K562 (cell line): Measurements from ENCODE around the gene GYS1. TPM values are rescaled to one million over a fixed set of nuclear protein-coding genes. Genes with fewer than 3 reads are reported as not detected.

ENCODE experiments used
- ATAC-seq: fragments of 200-7000 bp; cut with Tn5 transposase; 3 replicates; pipeline ENCODE4 v1.9.1; 2020; ENCODE audit warnings: moderate library complexity
- BruUV-seq: library from RNA; stranded (reverse); fragments of 400-500 nt; replicated peaks from 2 replicates; lab custom pipeline; 2021; lab: Mats Ljungman, UMichigan
- CTCF ChIA-PET: fragments of 300-600 bp; formaldehyde crosslinking; extraction: SDS; loops from one replicate; lab custom pipeline; 2021; ENCODE audit warnings: low intra/inter-chr PET ratio; lab: Yijun Ruan, JAX
- POLR2A ChIA-PET: fragments of 300-600, 350-650 bp; sonication (Branson Sonifier 250); formaldehyde crosslinking; extraction: SDS; loops from one replicate; lab custom pipeline; 2021; ENCODE audit warnings: antibody characterized with exemption, inconsistent platforms; lab: Yijun Ruan, JAX
- DNase-seq, 4 experiments: peaks; one replicate each; pipeline versions ENCODE4 v3.0.0 to v3.0.0-alpha.2; 2011 to 2018; ENCODE audit warnings: low spot score in 3 of 4, mixed read lengths in 3 of 4; ENCODE audit errors: extremely low read depth in 1 of 4
- FAIRE-seq: peaks from 2 replicates; lab custom pipeline; 2011; peaks lifted over from hg19 to GRCh38; lab: Jason Lieb, UNC
- H2AFZ ChIP-seq: 2 replicates; pipeline ENCODE4 v1.6.0; 2011; ENCODE audit warnings: low read depth, low read length, control low read depth, inconsistent platforms
- H3K27ac ChIP-seq: fragments of 200-600 bp; 3 replicates; pipeline ENCODE4 v1.8.0; 2011; ENCODE audit warnings: low read depth, mild to moderate bottlenecking, control low read depth, inconsistent platforms, low read length, moderate library complexity, mixed read lengths; ENCODE audit errors: extremely low read depth
- H3K27me3 ChIP-seq, 2 experiments: fragments of 300-600 bp in 1 of 2; 2 replicates in 1 of 2; 3 replicates in 1 of 2; pipeline versions ENCODE4 v1.6.0 to v1.8.0; 2011; ENCODE audit warnings: inconsistent platforms in 2 of 2, low read length in 2 of 2, mild to moderate bottlenecking in 1 of 2, mixed read lengths in 1 of 2, moderate library complexity in 1 of 2; ENCODE audit not compliant: control insufficient read depth in 2 of 2, insufficient read depth in 2 of 2
- H3K36me3 ChIP-seq: fragments of 300-600 bp; 3 replicates; pipeline ENCODE4 v1.8.0; 2011; ENCODE audit warnings: mild to moderate bottlenecking, low read length, inconsistent platforms; ENCODE audit not compliant: control insufficient read depth, insufficient read depth
- H3K4me1 ChIP-seq, 2 experiments: fragments of 200-600 bp in 1 of 2; replicated peaks in 1 of 2; 2 replicates in 1 of 2; 3 replicates in 1 of 2; pipeline versions ENCODE4 v1.5.1 to v1.8.0; 2011; ENCODE audit warnings: inconsistent platforms in 2 of 2, low read length in 2 of 2, mild to moderate bottlenecking in 1 of 2, mixed read lengths in 1 of 2, moderate library complexity in 1 of 2; ENCODE audit not compliant: control insufficient read depth in 2 of 2, insufficient read depth in 2 of 2
- H3K4me2 ChIP-seq: 2 replicates; pipeline ENCODE4 v1.6.1; 2011; ENCODE audit warnings: low read length, control low read depth, inconsistent platforms, mixed read lengths; ENCODE audit not compliant: insufficient read depth
- H3K4me3 ChIP-seq: fragments of 200-600 bp; sonication (generic), shearing (Covaris generic); 2 replicates; pipeline ENCODE4 v1.5.1; 2016; ENCODE audit warnings: control low read depth, inconsistent platforms
- H3K79me2 ChIP-seq: fragments of 200-600 bp; 3 replicates; pipeline ENCODE4 v1.8.0; 2011; ENCODE audit warnings: low read length, inconsistent platforms; ENCODE audit not compliant: control insufficient read depth, insufficient read depth
- H3K9ac ChIP-seq, 2 experiments: 2 replicates each; pipeline versions ENCODE4 v1.6.0 to v1.6.1; 2011; ENCODE audit warnings: low read depth in 2 of 2, low read length in 2 of 2, control low read depth in 1 of 2, inconsistent platforms in 1 of 2, mild to moderate bottlenecking in 1 of 2, mixed read lengths in 1 of 2; ENCODE audit not compliant: insufficient read depth in 1 of 2
- H3K9me1 ChIP-seq: one replicate; pipeline ENCODE4 v1.6.0; 2011; ENCODE audit warnings: inconsistent platforms, mild to moderate bottlenecking, low read length, moderate library complexity; ENCODE audit not compliant: control insufficient read depth, insufficient read depth
- H3K9me3 ChIP-seq: replicated peaks from 2 replicates; pipeline ENCODE4 v1.5.1; 2011; ENCODE audit warnings: low read depth, low read length, inconsistent platforms; ENCODE audit not compliant: control insufficient read depth, insufficient read depth
- H4K20me1 ChIP-seq: replicated peaks from 2 replicates; pipeline ENCODE4 v1.6.1; 2011; ENCODE audit warnings: low read length, inconsistent platforms, mixed read lengths; ENCODE audit not compliant: control insufficient read depth, insufficient read depth
- CCNT2 ChIP-seq: IDR thresholded peaks from 2 replicates; pipeline ENCODE4 v1.6.1; 2011; ENCODE audit warnings: borderline replicate concordance, low read depth, mild to moderate bottlenecking, moderate library complexity, mixed read lengths, low read length; ENCODE audit not compliant: insufficient read length; ENCODE audit errors: extremely low read depth
- ILK ChIP-seq: fragments of 450-650 bp; IDR thresholded peaks from 2 replicates; pipeline ENCODE4 v1.6.1; 2016; ENCODE audit warnings: missing genetic modification characterization, low read depth, mild to moderate bottlenecking, missing compliant biosample characterization, moderate library complexity, borderline replicate concordance
- MEIS2 ChIP-seq: fragments of 450-650 bp; IDR thresholded peaks from 2 replicates; pipeline ENCODE4 v1.6.1; 2014; ENCODE audit warnings: mild to moderate bottlenecking; ENCODE audit not compliant: partially characterized antibody
- PHTF2 ChIP-seq: fragments of 250-450 bp; sonication (Bioruptor Pico); IDR thresholded peaks from 2 replicates; pipeline ENCODE4 v1.5.0; 2021; ENCODE audit warnings: mild to moderate bottlenecking
- POLR2G ChIP-seq: fragments of 200-400 bp; formaldehyde crosslinking; IDR thresholded peaks from 2 replicates; pipeline ENCODE4 v1.6.1; 2017; ENCODE audit warnings: low read depth, mild to moderate bottlenecking, antibody characterized with exemption, low read length, moderate library complexity
- PTRF ChIP-seq: fragments of 450-650 bp; IDR thresholded peaks from 2 replicates; pipeline ENCODE4 v1.6.1; 2016; ENCODE audit warnings: mild to moderate bottlenecking, missing genetic modification characterization, missing compliant biosample characterization
- RBFOX2 ChIP-seq: fragments of 200-400 bp; formaldehyde crosslinking; IDR thresholded peaks from 2 replicates; pipeline ENCODE4 v1.6.1; 2017; ENCODE audit warnings: low read depth, mild to moderate bottlenecking, low read length, moderate library complexity
- RFX5 ChIP-seq: IDR thresholded peaks from 2 replicates; pipeline ENCODE4 v1.6.1; 2011; ENCODE audit warnings: low read depth, mild to moderate bottlenecking, improper control_type of control experiment, low read length
- ZNF224 ChIP-seq: sonication (generic); formaldehyde crosslinking; IDR thresholded peaks from 2 replicates; pipeline ENCODE4 v1.8.0; 2022; ENCODE audit warnings: mild to moderate bottlenecking, missing genetic modification reagents
- ZNF431 ChIP-seq: sonication (generic); formaldehyde crosslinking; IDR thresholded peaks from 2 replicates; pipeline ENCODE4 v1.8.0; 2022; ENCODE audit warnings: mild to moderate bottlenecking, missing genetic modification reagents
- ZNF699 ChIP-seq: fragments of 250-450 bp; sonication (Bioruptor Pico); IDR thresholded peaks from 2 replicates; pipeline ENCODE4 v1.8.0; 2021; ENCODE audit warnings: mild to moderate bottlenecking, moderate library complexity; ENCODE audit not compliant: insufficient replicate concordance
- WGBS: fragments of 100-300 bp; shearing (Covaris generic); methylation state at CpG from one replicate; pipeline ENCODE4 v1.1.6; 2016; ENCODE audit warnings: low coverage, mixed read lengths; ENCODE audit not compliant: insufficient coverage; ENCODE audit errors: missing lambda C conversion rate; 5-methylcytosine and 5-hydroxymethylcytosine counted together
- in situ Hi-C: fragments of 300-500 bp; cut with MboI; formaldehyde crosslinking; loops from 4 replicates; pipeline ENCODE4 v1.15.0; 2018; ENCODE audit warnings: inconsistent platforms, mixed read lengths
- intact Hi-C: fragments of 100-400 bp; cut with micrococcal nuclease; formaldehyde crosslinking; loops from 2 replicates; pipeline ENCODE4 v1.14.2; 2022
- polyA plus RNA-seq, 8 experiments: library from polyadenylated mRNA; depleted of rRNA in 4 of 8; stranded (reverse) in 5 of 8; unstranded in 3 of 8; fragments of >200 nt; fragmentation: Nextera tagmentation in 2 of 8; fragmentation: Illumina TruSeq in 1 of 8; extraction: Ambion mirVana in 2 of 8; extraction: Trizol in 1 of 8; gene quantifications; 2 replicates each; pipeline versions ENCODE4 v1.2.1 to v1.2.3, GENCODE V29; 2011 to 2014; ENCODE audit warnings: inconsistent platforms in 1 of 8, missing spikeins in 1 of 8
- total RNA-seq, 7 experiments: library from RNA; depleted of rRNA in 6 of 7; stranded (reverse); fragments of >200 nt in 6 of 7; fragmentation: Illumina TruSeq in 2 of 7; extraction: Trizol in 2 of 7; gene quantifications; 2 replicates each; pipeline versions ENCODE4 v1.2.1 to v1.2.3, GENCODE V29; 2011 to 2021; ENCODE audit warnings: low replicate concordance in 1 of 7
- TF ChIP-seq, protein P1 (sequence below): IDR thresholded peaks from 3 replicates; pipeline ENCODE4 v1.6.1; 2011; ENCODE audit warnings: borderline replicate concordance, mild to moderate bottlenecking, moderate library complexity; ENCODE audit not compliant: insufficient read length; ENCODE audit errors: extremely low read depth

Gene GYS1
- total and polyA plus RNA-seq, 9 of the 15 experiments (the other 6 are each of a cell fraction or from before 2014, with no cell fraction given): 1.9 to 31.1 (median 15.2) TPM

DNA sequence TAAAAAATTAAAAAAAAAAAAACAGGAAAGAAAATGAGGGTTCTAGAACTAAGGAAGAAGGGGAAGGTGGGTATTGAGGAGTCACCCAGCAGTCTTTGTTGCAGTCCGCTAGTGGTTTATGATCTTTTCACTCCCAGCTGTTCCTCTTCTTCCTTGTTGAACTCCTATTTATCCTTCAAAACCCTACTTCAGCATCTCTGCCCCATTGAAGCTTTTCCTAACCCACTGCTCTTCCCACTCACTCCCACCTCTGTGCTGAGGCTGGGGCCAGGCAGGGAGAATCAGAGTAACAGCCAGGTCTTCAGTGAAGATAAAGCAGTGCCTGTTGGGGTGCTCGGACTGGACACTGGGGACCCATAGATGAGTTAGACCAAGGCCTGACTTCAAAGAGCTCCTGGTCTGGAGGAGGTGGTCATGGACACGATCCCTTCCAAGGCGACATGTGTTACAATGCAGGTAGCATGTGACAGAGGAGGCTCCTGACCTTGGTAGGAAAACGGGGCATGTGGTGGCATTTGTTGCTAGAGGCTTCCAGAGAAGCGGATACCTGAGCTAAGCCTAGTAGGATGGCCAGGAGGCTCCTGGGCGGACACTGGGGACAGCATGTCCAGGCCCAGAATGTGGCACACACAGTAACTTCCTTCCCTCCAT lies 12.0 kb upstream of the GYS1 start (continued):
- TF ChIP-seq, protein P1, sequence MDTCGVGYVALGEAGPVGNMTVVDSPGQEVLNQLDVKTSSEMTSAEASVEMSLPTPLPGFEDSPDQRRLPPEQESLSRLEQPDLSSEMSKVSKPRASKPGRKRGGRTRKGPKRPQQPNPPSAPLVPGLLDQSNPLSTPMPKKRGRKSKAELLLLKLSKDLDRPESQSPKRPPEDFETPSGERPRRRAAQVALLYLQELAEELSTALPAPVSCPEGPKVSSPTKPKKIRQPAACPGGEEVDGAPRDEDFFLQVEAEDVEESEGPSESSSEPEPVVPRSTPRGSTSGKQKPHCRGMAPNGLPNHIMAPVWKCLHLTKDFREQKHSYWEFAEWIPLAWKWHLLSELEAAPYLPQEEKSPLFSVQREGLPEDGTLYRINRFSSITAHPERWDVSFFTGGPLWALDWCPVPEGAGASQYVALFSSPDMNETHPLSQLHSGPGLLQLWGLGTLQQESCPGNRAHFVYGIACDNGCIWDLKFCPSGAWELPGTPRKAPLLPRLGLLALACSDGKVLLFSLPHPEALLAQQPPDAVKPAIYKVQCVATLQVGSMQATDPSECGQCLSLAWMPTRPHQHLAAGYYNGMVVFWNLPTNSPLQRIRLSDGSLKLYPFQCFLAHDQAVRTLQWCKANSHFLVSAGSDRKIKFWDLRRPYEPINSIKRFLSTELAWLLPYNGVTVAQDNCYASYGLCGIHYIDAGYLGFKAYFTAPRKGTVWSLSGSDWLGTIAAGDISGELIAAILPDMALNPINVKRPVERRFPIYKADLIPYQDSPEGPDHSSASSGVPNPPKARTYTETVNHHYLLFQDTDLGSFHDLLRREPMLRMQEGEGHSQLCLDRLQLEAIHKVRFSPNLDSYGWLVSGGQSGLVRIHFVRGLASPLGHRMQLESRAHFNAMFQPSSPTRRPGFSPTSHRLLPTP: no peak
- TF ChIP-seq RFX5 (no peak), PTRF (no peak), MEIS2 (no peak), ILK (tag) (no peak), ZNF431 (CRISPR knock-in tag) (no peak), ZNF699 (CRISPR knock-in tag) (no peak)

DNA sequence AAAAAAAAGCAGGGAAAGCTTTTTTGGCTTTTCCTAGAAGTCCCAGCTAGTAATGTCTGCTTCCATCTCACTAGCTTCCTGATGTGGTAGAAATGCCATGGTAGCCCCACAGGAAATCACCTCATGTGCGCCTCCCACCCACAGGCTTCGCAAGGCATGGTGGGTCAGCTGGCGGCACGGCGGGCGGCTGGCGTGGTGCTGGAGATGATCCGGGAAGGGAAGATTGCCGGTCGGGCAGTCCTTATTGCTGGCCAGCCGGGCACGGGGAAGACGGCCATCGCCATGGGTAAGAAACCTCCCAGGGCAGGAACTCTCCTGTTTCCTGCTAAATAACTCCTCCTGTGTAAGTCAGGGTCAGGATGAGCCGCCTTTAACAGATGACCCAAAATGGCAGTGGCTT lies 11.0 kb upstream of the GYS1 start:
- Histone ChIP-seq H3K4me3 (no peak overlapping the region), H3K79me2 (peaks cover 9% of the 10 kb centered on the region), H3K27ac (no peak overlapping the region), H3K9me1 (peaks cover 4% of the 10 kb centered on the region), H3K9ac (no peak overlapping the region), H2AFZ (no peak overlapping the region), H3K4me2 (no peak overlapping the region), H3K4me1 (no peaks in the 10 kb centered on the region; a peak in 2 of 5 replicates), H3K27me3 (no peaks in the 10 kb centered on the region), H3K9me3 (no peaks in the 10 kb centered on the region), H4K20me1 (0 out of 2 replicates have a peak, but pooled peaks cover 2% of the 10 kb centered on the region), H3K36me3 (peaks cover 77% of the 10 kb centered on the region)
- no peak for ATAC-seq
- no peak for FAIRE-seq
- intact Hi-C loops (no loop called here), in situ Hi-C loops (no loop called here)
- no peak for DNase-seq
- ChIA-PET POLR2A (interaction anchor here (0.7 to 1.1 kb wide), 3 partner anchors 9 to 20 kb away, joined by 3 to 5 read pairs (median 4); no protein-coding TSS in a partner anchor), CTCF (no interaction called here)
- no TSS peak for BruUV-seq
- WGBS: 98% methylated on average over 15 of the region's 15 CpGs
- TF ChIP-seq ZNF224 (CRISPR knock-in tag) (no peak), RBFOX2 (peak; percentile 50), PHTF2 (no peak), CCNT2 (no peak), POLR2G (0 out of 2 replicates have a peak, but pooled peaks have one; percentile 35)
